Panc1 (cell line): ENCODE measurements around the gene AHSA1. TPM values are rescaled to one million over a fixed set of nuclear protein-coding genes. Genes with fewer than 3 reads are reported as not detected.

ENCODE experiments used
- total RNA-seq: library from RNA; stranded (reverse); gene quantifications from one replicate; pipeline ENCODE4 v1.2.1, GENCODE V29; 2021; ENCODE audit not compliant: unreplicated experiment

The AHSA1 gene
- total RNA-seq, 1 experiment from 2014 or later: 142 TPM

Other genes starting within 250 kb of the AHSA1 start
- not detected for gene NGB, start 186.9 kb upstream of the AHSA1 start, total RNA-seq
- 43.5 TPM for gene POMT2, start 137.2 kb upstream of the AHSA1 start, total RNA-seq
- gene GSTZ1, start 137.1 kb upstream of the AHSA1 start, total RNA-seq: 15.1 TPM
- gene TMED8, start 81.0 kb upstream of the AHSA1 start, total RNA-seq: 8.5 TPM
- 1.4 TPM for gene SAMD15, start 80.7 kb upstream of the AHSA1 start, total RNA-seq
- gene NOXRED1, start 34.6 kb upstream of the AHSA1 start, total RNA-seq: 0.10 TPM
- gene VIPAS39, start 492 bp upstream of the AHSA1 start, total RNA-seq: 12.4 TPM
- 2.6 TPM for gene ISM2, start 40.7 kb downstream of the AHSA1 start, total RNA-seq
- gene SPTLC2, start 158.5 kb downstream of the AHSA1 start, total RNA-seq: 21.0 TPM
- 13.0 TPM for gene ALKBH1, start 249.9 kb downstream of the AHSA1 start, total RNA-seq